Gastroesophageal sphincter (tissue), 4 donors: ENCODE results near the gene E2F2. TPM values are rescaled to one million over a fixed set of nuclear protein-coding genes. Genes with fewer than 3 reads are reported as not detected.

Experiments used
- ATAC-seq: fragments of 150-250 bp; one replicate; pipeline ENCODE4 v1.9.1; 2016; ENCODE audit warnings: mild to moderate bottlenecking, moderate library complexity
- H3K27ac ChIP-seq, 4 donors: fragments of 200-600 bp; sonication (generic) in 3 of 4; 1 replicate in 3 of 4; 2 replicates in 1 of 4; pipeline ENCODE4 v1.5.1; 2016 to 2019
- H3K27me3 ChIP-seq: fragments of 200-600 bp; sonication (generic); one replicate; pipeline ENCODE4 v1.5.1; 2019
- H3K36me3 ChIP-seq, 2 donors: fragments of 200-600 bp; sonication (generic); one replicate each; pipeline ENCODE4 v1.5.1; 2019; ENCODE audit warnings: control low read depth in 1 of 2
- H3K4me1 ChIP-seq, 3 donors: fragments of 200-600 bp; sonication (generic); 1 replicate in 2 of 3; 2 replicates in 1 of 3; pipeline ENCODE4 v1.5.1; 2016 to 2019; ENCODE audit warnings: control low read depth in 2 of 3
- H3K4me3 ChIP-seq, 2 donors: fragments of 200-600 bp; sonication (generic); one replicate each; pipeline ENCODE4 v1.5.1; 2019; ENCODE audit warnings: mild to moderate bottlenecking in 1 of 2, moderate library complexity in 1 of 2
- H3K9me3 ChIP-seq, 3 donors: fragments of 200-600 bp; sonication (generic); one replicate each; pipeline ENCODE4 v1.5.1; 2017 to 2019; ENCODE audit warnings: control low read depth in 2 of 3
- CTCF ChIP-seq, 4 experiments: fragments of 200-600 bp in 2 of 4; fragments of 450-650 bp in 2 of 4; sonication (generic) in 1 of 4; IDR thresholded peaks; one replicate each; pipeline ENCODE4 v1.5.1; 2017 to 2019; ENCODE audit warnings: antibody characterized with exemption in 4 of 4, mild to moderate bottlenecking in 2 of 4, moderate library complexity in 2 of 4
- EP300 ChIP-seq: sonication (generic); formaldehyde crosslinking; IDR thresholded peaks from one replicate; pipeline ENCODE4 v1.6.1; 2017; ENCODE audit warnings: antibody characterized with exemption, mild to moderate bottlenecking
- POLR2A ChIP-seq, 2 donors: fragments of 450-650 bp; IDR thresholded peaks; one replicate each; pipeline ENCODE4 v1.6.1; 2017; ENCODE audit warnings: antibody characterized with exemption in 2 of 2, mild to moderate bottlenecking in 2 of 2, moderate library complexity in 1 of 2
- POLR2AphosphoS5 ChIP-seq: sonication (generic); formaldehyde crosslinking; IDR thresholded peaks from one replicate; pipeline ENCODE4 v1.6.1; 2017; ENCODE audit warnings: antibody characterized with exemption
- WGBS, 2 donors: methylation state at CpG; one replicate each; pipeline ENCODE4 v1.1.5; 2018; ENCODE audit warnings: low coverage in 1 of 2; 5-methylcytosine and 5-hydroxymethylcytosine counted together
- total RNA-seq, 4 donors: library from RNA; depleted of rRNA; stranded (reverse); fragments of >200 nt; gene quantifications; one replicate each; pipeline ENCODE4 v1.1.0, GENCODE V29; 2016

Gene E2F2
- total RNA-seq, 4 donors from 2014 or later = 0.08 to 0.17 TPM; not detected in 2

- peaks cover 0 to 3% (median 0%) of the 10 kb centered on the region in 3 donors for H3K4me1 ChIP-seq
- TF ChIP-seq CTCF (IDR thresholded peaks at IDR 0.05) (no peak), POLR2AphosphoS5 (no peak), EP300 (no peak), POLR2A (IDR thresholded peaks at IDR 0.05) (no peak)
- no peak overlapping the region for H3K4me3 ChIP-seq
- H3K27ac ChIP-seq = no peak overlapping the region
- no peaks in the 10 kb centered on the region for H3K27me3 ChIP-seq
- no peaks in the 10 kb centered on the region for H3K9me3 ChIP-seq
- H3K36me3 ChIP-seq = no peaks in the 10 kb centered on the region
- WGBS, 2 donors = 77 to 79% methylated on average over 3 of the region's 3 CpGs
- no peak for ATAC-seq
These were observed 67.7 kb downstream of the E2F2 start for GRCh38 chr1:23463286-23463685.

GRCh38 chr1:23462766-23463165 is 68.3 kb downstream of the E2F2 start:
- Histone ChIP-seq H3K9me3 (no peaks in the 10 kb centered on the region), H3K27me3 (no peaks in the 10 kb centered on the region), H3K27ac (no peak overlapping the region), H3K36me3 (peaks cover 0 to 3% of the 10 kb centered on the region in 2 donors), H3K4me3 (no peak overlapping the region), H3K4me1 (no peaks in the 10 kb centered on the region)
- no peak for TF ChIP-seq POLR2A (IDR thresholded peaks at IDR 0.05)
- TF ChIP-seq POLR2AphosphoS5 = no peak
- no peak for TF ChIP-seq CTCF (IDR thresholded peaks at IDR 0.05)
- no peak for TF ChIP-seq EP300
- 85 to 93% methylated on average over 2 of the region's 2 CpGs for WGBS, 2 donors
- ATAC-seq = no peak

DNA sequence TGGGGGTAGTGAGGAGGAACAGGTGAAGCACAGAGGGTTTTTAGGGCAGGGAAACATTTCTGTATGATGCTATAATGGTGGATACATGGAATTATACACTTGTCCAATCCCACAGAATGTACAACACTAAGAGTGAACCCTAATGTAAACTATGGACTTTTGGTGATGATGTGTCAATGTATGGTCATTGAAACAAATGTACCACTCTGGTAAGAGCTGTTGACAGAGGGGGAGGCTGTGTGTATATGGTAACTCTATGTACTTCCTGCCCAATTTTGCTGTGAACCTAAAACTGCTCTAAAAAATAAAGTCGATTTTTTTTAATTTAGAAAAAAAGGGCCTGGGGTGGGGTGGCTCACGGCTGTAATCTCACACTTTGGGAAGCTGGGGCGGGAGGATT is 70.0 kb downstream of the E2F2 start:
- TF ChIP-seq EP300 (no peak), CTCF (IDR thresholded peaks at IDR 0.05) (no peak), POLR2AphosphoS5 (no peak), POLR2A (IDR thresholded peaks at IDR 0.05) (no peak)
- no peaks in the 10 kb centered on the region for H3K9me3 ChIP-seq
- no peaks in the 10 kb centered on the region for H3K27me3 ChIP-seq
- ATAC-seq = no peak
- WGBS, 2 donors = 83 to 100% methylated on average over 1 to 3 of the region's 3 CpGs
- H3K36me3 ChIP-seq = peaks cover 0 to 9% of the 10 kb centered on the region in 2 donors
- no peak overlapping the region for H3K27ac ChIP-seq
- no peak overlapping the region for H3K4me3 ChIP-seq
- H3K4me1 ChIP-seq = peaks cover 0 to 3% (median 1%) of the 10 kb centered on the region in 3 donors

- Histone ChIP-seq H3K4me1 (peaks cover 0 to 3% (median 3%) of the 10 kb centered on the region in 3 donors), H3K27ac (no peak overlapping the region), H3K27me3 (no peaks in the 10 kb centered on the region), H3K9me3 (no peaks in the 10 kb centered on the region), H3K36me3 (peaks cover 0 to 15% of the 10 kb centered on the region in 2 donors), H3K4me3 (no peak overlapping the region)
- TF ChIP-seq POLR2AphosphoS5 (no peak), POLR2A (IDR thresholded peaks at IDR 0.05) (no peak), EP300 (no peak), CTCF (IDR thresholded peaks at IDR 0.05) (no peak)
- no peak for ATAC-seq
- 75 to 83% methylated on average over 4 of the region's 4 CpGs for WGBS, 2 donors
These were observed 70.5 kb downstream of the E2F2 start for GRCh38 chr1:23460519-23460918.

DNA sequence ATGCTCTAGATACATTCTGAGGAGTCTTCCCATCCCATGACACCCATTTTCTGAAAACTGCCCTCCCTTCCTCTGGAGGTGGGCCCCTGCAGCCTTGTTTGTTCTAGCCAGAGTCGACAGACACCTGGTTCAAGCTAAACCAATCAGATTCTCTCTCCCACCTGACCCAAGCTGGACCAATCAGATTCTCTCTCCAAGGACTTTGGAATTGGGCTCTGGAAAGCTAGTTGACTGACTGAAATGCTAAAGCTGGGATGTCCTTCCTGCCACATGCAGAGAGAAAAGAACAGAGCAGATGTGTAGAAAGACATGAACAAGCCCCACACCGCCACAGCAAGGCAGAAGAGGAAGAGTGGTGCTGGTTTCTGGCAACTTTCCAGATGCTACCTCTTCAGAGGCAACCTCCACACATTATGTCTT is 71.7 kb downstream of the E2F2 start:
- no peak for TF ChIP-seq EP300
- no peak for TF ChIP-seq POLR2AphosphoS5
- no peak for TF ChIP-seq CTCF (IDR thresholded peaks at IDR 0.05)
- no peak for TF ChIP-seq POLR2A (IDR thresholded peaks at IDR 0.05)
- WGBS, 2 donors = 83 to 89% methylated on average over 1 of the region's 2 CpGs
- H3K9me3 ChIP-seq = no peaks in the 10 kb centered on the region
- H3K4me1 ChIP-seq = peaks cover 0 to 3% (median 3%) of the 10 kb centered on the region in 3 donors
- H3K36me3 ChIP-seq = peaks cover 0 to 26% of the 10 kb centered on the region in 2 donors
- no peak overlapping the region for H3K27ac ChIP-seq
- H3K27me3 ChIP-seq = no peaks in the 10 kb centered on the region
- no peak for ATAC-seq
- no peak overlapping the region for H3K4me3 ChIP-seq

Other genes with a start within 250 kb of the E2F2 start
- gene HNRNPR, start 186.9 kb downstream of the E2F2 start, total RNA-seq = 10 to 100 TPM; 67.5 to 91.1 (median 73.6) TPM
- 10 to 100 TPM; 14.9 to 18.8 (median 16.6) TPM for gene ZNF436, start 161.4 kb downstream of the E2F2 start, total RNA-seq
- gene TCEA3, start 106.5 kb downstream of the E2F2 start, total RNA-seq = 10 to 100 TPM; 21.4 to 45.8 (median 26.6) TPM
- 10 to 100 TPM; 21.3 to 37.7 (median 31.0) TPM for gene ASAP3, start 47.1 kb downstream of the E2F2 start, total RNA-seq
- 100 to 1,000 TPM; 144 to 270 (median 221) TPM for gene ID3, start 28.3 kb upstream of the E2F2 start, total RNA-seq
- gene RPL11, start 160.6 kb upstream of the E2F2 start, total RNA-seq = 1,000 to 10,000 TPM in 2 of 4 donors, 100 to 1,000 TPM in 2; 636 to 1,268 (median 935) TPM
- gene ELOA, start 212.2 kb upstream of the E2F2 start, total RNA-seq = 10 to 100 TPM; 37.8 to 41.9 (median 41.4) TPM
- 10 to 100 TPM; 56.3 to 77.6 (median 60.8) TPM for gene PITHD1, start 247.2 kb upstream of the E2F2 start, total RNA-seq